ENCODE data around the gene BICC1.

DNA sequence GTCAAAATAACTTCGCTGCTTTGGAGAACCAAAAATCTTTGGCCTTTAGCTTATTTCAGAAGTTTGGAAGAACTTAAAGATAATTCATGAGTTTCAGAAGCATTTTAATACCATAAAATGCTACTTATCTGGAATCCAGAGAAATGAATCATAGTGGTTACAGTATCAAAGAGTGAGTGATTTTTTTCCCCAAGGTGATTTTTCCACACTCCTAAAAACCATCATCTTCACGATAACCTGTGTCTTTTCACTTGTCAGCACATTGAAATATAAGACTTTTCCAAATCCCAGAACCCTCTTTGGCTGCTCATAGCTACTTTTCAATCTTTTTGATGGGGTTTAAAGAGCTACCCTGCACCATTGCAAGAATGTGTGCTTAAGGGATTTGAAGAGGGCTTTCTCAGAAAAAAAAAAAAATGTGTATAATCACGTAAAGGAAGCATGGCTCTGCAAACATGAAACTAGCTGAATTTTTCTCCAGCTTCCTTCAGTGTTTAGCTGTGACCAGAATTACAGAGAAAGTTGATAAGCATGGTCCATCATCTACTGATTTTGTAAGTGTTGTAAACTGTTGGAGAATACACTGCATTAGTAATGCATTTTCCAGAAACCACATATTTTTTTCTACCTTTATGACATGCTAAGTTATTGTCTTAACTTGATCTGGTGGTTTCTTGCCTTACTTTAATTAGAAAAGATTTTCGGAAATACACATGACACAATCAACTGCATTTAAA, 134.9 kb downstream of the BICC1 start:
- TF ChIP-seq, protein P1, sequence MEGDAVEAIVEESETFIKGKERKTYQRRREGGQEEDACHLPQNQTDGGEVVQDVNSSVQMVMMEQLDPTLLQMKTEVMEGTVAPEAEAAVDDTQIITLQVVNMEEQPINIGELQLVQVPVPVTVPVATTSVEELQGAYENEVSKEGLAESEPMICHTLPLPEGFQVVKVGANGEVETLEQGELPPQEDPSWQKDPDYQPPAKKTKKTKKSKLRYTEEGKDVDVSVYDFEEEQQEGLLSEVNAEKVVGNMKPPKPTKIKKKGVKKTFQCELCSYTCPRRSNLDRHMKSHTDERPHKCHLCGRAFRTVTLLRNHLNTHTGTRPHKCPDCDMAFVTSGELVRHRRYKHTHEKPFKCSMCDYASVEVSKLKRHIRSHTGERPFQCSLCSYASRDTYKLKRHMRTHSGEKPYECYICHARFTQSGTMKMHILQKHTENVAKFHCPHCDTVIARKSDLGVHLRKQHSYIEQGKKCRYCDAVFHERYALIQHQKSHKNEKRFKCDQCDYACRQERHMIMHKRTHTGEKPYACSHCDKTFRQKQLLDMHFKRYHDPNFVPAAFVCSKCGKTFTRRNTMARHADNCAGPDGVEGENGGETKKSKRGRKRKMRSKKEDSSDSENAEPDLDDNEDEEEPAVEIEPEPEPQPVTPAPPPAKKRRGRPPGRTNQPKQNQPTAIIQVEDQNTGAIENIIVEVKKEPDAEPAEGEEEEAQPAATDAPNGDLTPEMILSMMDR (IDR thresholded peaks at IDR 0.05) = no peak
- TF ChIP-seq POLR2A (IDR thresholded peaks at IDR 0.05) = no peak
